D721Med (cell line): ENCODE data around the gene RHBG.

Experiments
- DNase-seq: peaks from one replicate; pipeline ENCODE4 v3.0.0; 2011; ENCODE audit warnings: low spot score; ENCODE audit not compliant: insufficient read length
- FAIRE-seq: peaks from 2 replicates; lab custom pipeline; 2011; peaks lifted over from hg19 to GRCh38; lab: Jason Lieb, UNC
- TF ChIP-seq, protein P1 (sequence below): IDR thresholded peaks from 2 replicates; pipeline ENCODE4 v1.5.1; 2012; ENCODE audit warnings: mild to moderate bottlenecking, control low read depth; ENCODE audit not compliant: insufficient read depth; ENCODE audit errors: missing control alignments

RHBG gene

DNA sequence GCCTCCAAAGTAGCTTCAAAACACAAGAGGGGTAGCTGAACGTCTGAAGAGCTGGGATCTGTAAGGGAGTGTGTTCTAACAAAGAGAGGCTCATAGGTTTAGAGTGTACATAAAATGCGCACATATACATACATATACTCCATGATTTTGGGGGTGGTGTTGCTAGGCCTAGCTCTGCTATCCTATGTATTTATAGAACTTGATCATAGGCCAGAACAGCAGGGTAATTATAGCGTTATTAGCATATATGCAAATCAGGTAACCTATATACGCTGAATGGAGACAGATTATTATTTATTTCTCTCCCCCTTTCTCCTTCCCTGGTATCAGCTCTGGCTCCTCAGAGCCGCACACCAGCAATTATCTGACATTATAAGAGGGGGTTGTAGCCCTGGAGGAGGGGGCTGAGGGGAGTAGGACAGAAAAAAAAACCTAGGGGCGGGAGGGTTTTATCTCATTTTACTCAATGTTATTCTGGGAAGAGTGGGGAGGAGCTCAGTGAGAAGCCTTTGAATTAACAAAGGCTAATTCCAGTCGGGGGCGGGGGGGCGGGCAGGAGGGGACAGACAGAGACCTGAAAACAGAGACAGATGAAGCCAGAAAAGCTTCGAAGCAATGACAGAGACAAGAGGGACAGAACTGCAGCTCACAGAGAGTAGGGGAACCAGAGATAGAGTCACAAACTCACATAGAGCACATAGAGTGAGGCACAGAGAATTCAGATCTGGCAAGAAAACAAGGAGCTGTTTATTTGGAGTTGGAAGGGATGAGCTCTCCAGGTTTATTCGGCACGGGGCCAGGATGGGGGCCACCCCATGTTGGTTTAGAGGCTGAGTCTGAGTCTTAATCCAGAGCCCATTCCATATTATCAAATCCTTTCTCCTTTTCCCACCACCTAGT lies 63.0 kb downstream of the RHBG start:
- FAIRE-seq (no peak), DNase-seq (no peak)
- TF ChIP-seq, protein P1, sequence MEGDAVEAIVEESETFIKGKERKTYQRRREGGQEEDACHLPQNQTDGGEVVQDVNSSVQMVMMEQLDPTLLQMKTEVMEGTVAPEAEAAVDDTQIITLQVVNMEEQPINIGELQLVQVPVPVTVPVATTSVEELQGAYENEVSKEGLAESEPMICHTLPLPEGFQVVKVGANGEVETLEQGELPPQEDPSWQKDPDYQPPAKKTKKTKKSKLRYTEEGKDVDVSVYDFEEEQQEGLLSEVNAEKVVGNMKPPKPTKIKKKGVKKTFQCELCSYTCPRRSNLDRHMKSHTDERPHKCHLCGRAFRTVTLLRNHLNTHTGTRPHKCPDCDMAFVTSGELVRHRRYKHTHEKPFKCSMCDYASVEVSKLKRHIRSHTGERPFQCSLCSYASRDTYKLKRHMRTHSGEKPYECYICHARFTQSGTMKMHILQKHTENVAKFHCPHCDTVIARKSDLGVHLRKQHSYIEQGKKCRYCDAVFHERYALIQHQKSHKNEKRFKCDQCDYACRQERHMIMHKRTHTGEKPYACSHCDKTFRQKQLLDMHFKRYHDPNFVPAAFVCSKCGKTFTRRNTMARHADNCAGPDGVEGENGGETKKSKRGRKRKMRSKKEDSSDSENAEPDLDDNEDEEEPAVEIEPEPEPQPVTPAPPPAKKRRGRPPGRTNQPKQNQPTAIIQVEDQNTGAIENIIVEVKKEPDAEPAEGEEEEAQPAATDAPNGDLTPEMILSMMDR: no peak

DNA sequence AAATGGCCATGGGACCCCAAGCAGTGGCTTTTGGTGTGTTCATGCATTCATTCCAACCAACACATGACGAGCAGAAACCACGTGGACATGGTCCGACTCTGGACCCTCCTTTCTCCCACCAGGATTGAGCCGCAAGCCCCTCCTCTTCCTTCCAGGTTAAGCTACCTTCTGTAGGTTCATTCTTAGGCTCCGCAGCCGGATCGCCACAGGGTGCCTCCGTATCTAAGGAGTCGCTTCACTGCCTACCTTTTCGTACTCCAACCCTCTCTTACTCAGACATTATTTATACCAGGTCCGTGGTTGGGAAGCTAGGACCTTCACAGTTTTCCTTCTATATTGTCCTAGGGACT lies 63.6 kb downstream of the RHBG start:
- TF ChIP-seq, protein P1: no peak
- no peak for FAIRE-seq
- no peak for DNase-seq

DNA sequence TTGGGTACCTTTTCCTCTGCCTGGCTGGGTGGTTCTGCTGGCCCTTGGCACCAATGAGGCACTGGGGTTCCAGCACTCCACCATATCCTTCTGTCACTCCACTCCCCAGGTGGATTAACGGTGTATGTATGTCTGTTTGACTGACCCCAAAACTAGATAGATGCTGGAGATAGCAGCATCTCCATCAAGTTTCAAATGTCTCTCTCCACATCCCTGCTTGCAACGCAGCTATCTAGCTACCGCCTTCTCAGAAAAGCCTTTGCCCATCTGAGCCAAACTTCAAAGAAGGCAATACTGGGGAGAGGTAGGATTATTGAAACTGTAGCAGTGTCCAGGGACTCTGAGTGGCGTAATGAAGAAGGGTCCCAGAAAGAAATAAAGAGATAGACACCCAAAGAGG lies 64.0 kb downstream of the RHBG start:
- DNase-seq (no peak), FAIRE-seq (no peak)
- TF ChIP-seq, protein P1: no peak

DNA sequence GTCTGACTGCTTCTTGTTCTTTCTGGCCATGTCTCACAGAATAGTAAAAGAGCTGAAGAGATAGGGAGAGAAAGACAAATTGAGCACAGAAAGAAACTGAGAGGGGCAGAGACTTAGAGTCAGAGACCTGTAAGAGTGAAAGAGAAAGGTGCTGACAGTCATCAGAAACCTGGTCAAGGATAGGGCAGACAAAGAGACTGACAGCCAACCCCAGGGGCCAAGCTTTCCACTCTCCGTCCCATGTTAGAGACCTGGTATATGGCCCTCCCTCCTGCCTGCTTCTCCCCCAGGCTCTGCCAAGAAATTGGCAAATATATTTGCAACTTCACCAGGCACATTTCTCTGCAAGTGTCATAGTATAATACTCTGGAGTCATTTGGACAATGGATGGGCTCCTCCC lies 64.6 kb downstream of the RHBG start:
- DNase-seq: no peak
- no peak for FAIRE-seq
- TF ChIP-seq, protein P1: no peak
